IMR-90 (cell line): ENCODE measurements around the gene BCAS3. TPM values are rescaled to one million over a fixed set of nuclear protein-coding genes. Genes with fewer than 3 reads are reported as not detected.

ENCODE experiments used
- ATAC-seq: fragments of 200-7000 bp; cut with Tn5 transposase; 2 replicates; pipeline ENCODE4 v1.9.1; 2020; ENCODE audit warnings: low read depth, mild to moderate bottlenecking, moderate library complexity
- BruUV-seq: library from RNA; stranded (reverse); fragments of 400-500 nt; replicated peaks from 2 replicates; lab custom pipeline; 2021; lab: Mats Ljungman, UMichigan
- CTCF ChIA-PET: fragments of 300-600 bp; formaldehyde crosslinking; extraction: SDS; loops from one replicate; lab custom pipeline; 2021; ENCODE audit warnings: antibody characterized with exemption; lab: Yijun Ruan, JAX
- POLR2A ChIA-PET: fragments of 300-600 bp; sonication (Branson Sonifier 250); formaldehyde crosslinking; loops from one replicate; lab custom pipeline; 2022; ENCODE audit warnings: antibody characterized with exemption; ENCODE audit not compliant: unreplicated experiment; lab: Charles Lee
- DNase-seq: peaks from one replicate; pipeline ENCODE4 v3.0.0; 2013
- H2AFZ ChIP-seq: replicated peaks from 2 replicates; pipeline ENCODE3; 2013; ENCODE audit warnings: low read length, mild to moderate bottlenecking; ENCODE audit not compliant: poor library complexity
- H2AK5ac ChIP-seq: 2 replicates; pipeline ENCODE4 v1.6.1; 2013; ENCODE audit warnings: low read depth, low read length, inconsistent platforms
- H2AK9ac ChIP-seq: replicated peaks from 2 replicates; pipeline ENCODE3; 2013; ENCODE audit warnings: mild to moderate bottlenecking, low read depth, low read length, moderate library complexity; ENCODE audit not compliant: poor library complexity
- H2BK120ac ChIP-seq: 2 replicates; pipeline ENCODE4 v1.6.1; 2013; ENCODE audit warnings: low read depth, low read length, inconsistent platforms
- H2BK15ac ChIP-seq: 3 replicates; pipeline ENCODE4 v1.6.1; 2013; ENCODE audit warnings: low read depth, low read length, inconsistent platforms
- H2BK20ac ChIP-seq: 2 replicates; pipeline ENCODE4 v1.6.1; 2013; ENCODE audit warnings: low read depth, mild to moderate bottlenecking, inconsistent platforms, low read length, moderate library complexity
- H2BK5ac ChIP-seq: 2 replicates; pipeline ENCODE4 v1.6.1; 2013; ENCODE audit warnings: mild to moderate bottlenecking, low read depth, low read length, inconsistent platforms; ENCODE audit not compliant: poor library complexity, severe bottlenecking
- H3K14ac ChIP-seq: replicated peaks from 2 replicates; pipeline ENCODE4 v1.6.1; 2013; ENCODE audit warnings: low read depth, low read length, inconsistent platforms
- H3K18ac ChIP-seq: 2 replicates; pipeline ENCODE4 v1.6.1; 2013; ENCODE audit warnings: low read depth, low read length, control low read depth
- H3K23ac ChIP-seq: 2 replicates; pipeline ENCODE4 v1.6.1; 2013; ENCODE audit warnings: low read depth, low read length, inconsistent platforms
- H3K27ac ChIP-seq: 2 replicates; pipeline ENCODE4 v1.5.1; 2013; ENCODE audit warnings: mild to moderate bottlenecking, control low read depth, low read length; ENCODE audit not compliant: insufficient read depth
- H3K27me3 ChIP-seq: 2 replicates; pipeline ENCODE4 v1.6.1; 2013; ENCODE audit warnings: low read length; ENCODE audit not compliant: control insufficient read depth, insufficient read depth
- H3K36me3 ChIP-seq: 2 replicates; pipeline ENCODE4 v1.6.1; 2013; ENCODE audit warnings: low read length, mixed read lengths; ENCODE audit not compliant: control insufficient read depth, insufficient read depth
- H3K4ac ChIP-seq: 2 replicates; pipeline ENCODE4 v1.6.1; 2013; ENCODE audit warnings: low read depth, low read length, inconsistent platforms
- H3K4me1 ChIP-seq: 2 replicates; pipeline ENCODE4 v1.6.1; 2013; ENCODE audit warnings: low read length, mixed read lengths; ENCODE audit not compliant: control insufficient read depth, insufficient read depth
- H3K4me2 ChIP-seq: 2 replicates; pipeline ENCODE4 v1.6.1; 2013; ENCODE audit warnings: low read depth, mild to moderate bottlenecking, control low read depth, low read length, moderate library complexity
- H3K4me3 ChIP-seq: 2 replicates; pipeline ENCODE4 v1.5.1; 2013; ENCODE audit warnings: low read depth, mild to moderate bottlenecking, control low read depth, low read length, moderate library complexity; ENCODE audit not compliant: insufficient read depth
- H3K56ac ChIP-seq: 2 replicates; pipeline ENCODE4 v1.6.1; 2013; ENCODE audit warnings: low read length, inconsistent platforms; ENCODE audit not compliant: insufficient read depth; ENCODE audit errors: extremely low read depth
- H3K79me1 ChIP-seq, 2 experiments: 2 replicates each; pipeline ENCODE4 v1.6.1; 2013; ENCODE audit warnings: low read length in 2 of 2, inconsistent platforms in 1 of 2, low read depth in 1 of 2
- H3K9ac ChIP-seq: 2 replicates; pipeline ENCODE4 v1.6.1; 2013; ENCODE audit warnings: low read depth, low read length, control low read depth
- H3K9me1 ChIP-seq: 2 replicates; pipeline ENCODE4 v1.6.1; 2013; ENCODE audit warnings: low read length, inconsistent platforms; ENCODE audit not compliant: insufficient read depth
- H3K9me3 ChIP-seq: 2 replicates; pipeline ENCODE4 v1.6.1; 2013; ENCODE audit warnings: low read length; ENCODE audit not compliant: control insufficient read depth, insufficient read depth
- H4K20me1 ChIP-seq: 2 replicates; pipeline ENCODE4 v1.6.1; 2013; ENCODE audit warnings: low read length, inconsistent platforms; ENCODE audit not compliant: insufficient read depth
- H4K5ac ChIP-seq: 2 replicates; pipeline ENCODE4 v1.6.1; 2013; ENCODE audit warnings: mild to moderate bottlenecking, low read depth, low read length, control low read depth
- H4K8ac ChIP-seq, 2 experiments: 2 replicates each; pipeline ENCODE4 v1.6.1; 2013; ENCODE audit warnings: low read depth in 2 of 2, low read length in 2 of 2, control low read depth in 1 of 2, inconsistent platforms in 1 of 2
- H4K91ac ChIP-seq: 2 replicates; pipeline ENCODE4 v1.6.1; 2013; ENCODE audit warnings: low read depth, low read length, inconsistent platforms; ENCODE audit not compliant: insufficient read depth
- BHLHE40 ChIP-seq: fragments of 150-350 bp; IDR thresholded peaks from 2 replicates; pipeline ENCODE4 v1.6.1; 2016; ENCODE audit warnings: mild to moderate bottlenecking, low read depth, low read length
- CEBPB ChIP-seq: IDR thresholded peaks from 2 replicates; pipeline ENCODE4 v1.6.1; 2012; ENCODE audit warnings: low read depth, low read length, improper control_type of control experiment
- CHD1 ChIP-seq: IDR thresholded peaks from 2 replicates; pipeline ENCODE4 v1.6.1; 2012; ENCODE audit warnings: low read depth, low read length, improper control_type of control experiment
- FOS ChIP-seq: fragments of 150-350 bp; IDR thresholded peaks from 2 replicates; pipeline ENCODE4 v1.6.1; 2016; ENCODE audit warnings: low read depth, low read length
- MAFK ChIP-seq: IDR thresholded peaks from 2 replicates; pipeline ENCODE4 v1.6.1; 2012; ENCODE audit warnings: low read depth, low read length, improper control_type of control experiment
- MAZ ChIP-seq: IDR thresholded peaks from 2 replicates; pipeline ENCODE4 v1.6.1; 2012; ENCODE audit warnings: low read depth, mild to moderate bottlenecking, low read length, improper control_type of control experiment, moderate library complexity, borderline replicate concordance
- MXI1 ChIP-seq: IDR thresholded peaks from 2 replicates; pipeline ENCODE4 v1.6.1; 2012; ENCODE audit warnings: low read depth, mild to moderate bottlenecking, low read length, moderate library complexity, borderline replicate concordance
- NFE2L2 ChIP-seq: fragments of 150-350 bp; IDR thresholded peaks from 2 replicates; pipeline ENCODE4 v1.6.1; 2016; ENCODE audit warnings: low read depth, mild to moderate bottlenecking, low read length
- POLR2A ChIP-seq: IDR thresholded peaks from 2 replicates; pipeline ENCODE4 v1.6.1; 2012; ENCODE audit warnings: mild to moderate bottlenecking, low read depth, low read length
- RAD21 ChIP-seq: IDR thresholded peaks from 2 replicates; pipeline ENCODE4 v1.6.1; 2012; ENCODE audit warnings: low read length, improper control_type of control experiment
- RCOR1 ChIP-seq: IDR thresholded peaks from 2 replicates; pipeline ENCODE4 v1.6.1; 2012; ENCODE audit warnings: mild to moderate bottlenecking, low read length, improper control_type of control experiment; ENCODE audit not compliant: insufficient replicate concordance
- RFX5 ChIP-seq: IDR thresholded peaks from 2 replicates; pipeline ENCODE4 v1.8.0; 2012; ENCODE audit warnings: low read depth, mild to moderate bottlenecking, low read length, moderate library complexity
- SMC3 ChIP-seq: fragments of 150-350 bp; IDR thresholded peaks from 2 replicates; pipeline ENCODE4 v1.6.1; 2016; ENCODE audit warnings: low read depth, mild to moderate bottlenecking, antibody characterized with exemption, low read length, moderate library complexity
- WGBS, 2 experiments: methylation state at CpG; one replicate each; pipeline versions ENCODE4 v1.1.5 to v1.1.7; 2013; ENCODE audit warnings: missing lambda C conversion rate in 2 of 2; ENCODE audit not compliant: insufficient read length in 1 of 2; ENCODE audit errors: extremely low coverage in 2 of 2; 5-methylcytosine and 5-hydroxymethylcytosine counted together
- dilution Hi-C: fragments of 300-500 bp; cut with HindIII; formaldehyde crosslinking; loops from one replicate; pipeline ENCODE4 v1.14.3; 2018; ENCODE audit warnings: low sequenced_read_pairs; ENCODE audit not compliant: unreplicated experiment
- in situ Hi-C: fragments of 300-500 bp; cut with MboI; formaldehyde crosslinking; loops from 3 replicates; pipeline ENCODE4 v1.14.3; 2019; ENCODE audit warnings: low sequenced_read_pairs, inconsistent platforms, mixed read lengths
- intact Hi-C: fragments of 100-400 bp; cut with micrococcal nuclease; formaldehyde crosslinking; loops from 2 replicates; pipeline ENCODE4 v1.10.0; 2022
- polyA plus RNA-seq, 3 experiments: library from polyadenylated mRNA; depleted of rRNA; stranded (reverse); fragments of >200 nt; gene quantifications; 2 replicates each; pipeline ENCODE4 v1.2.3, GENCODE V29; 2012; ENCODE audit warnings: low replicate concordance in 1 of 3
- total RNA-seq: library from RNA; depleted of rRNA; stranded (reverse); fragments of >200 nt; gene quantifications from 2 replicates; pipeline ENCODE4 v1.2.3, GENCODE V29; 2012
- TF ChIP-seq, protein P1 (sequence below): fragments of 150-350 bp; IDR thresholded peaks from 2 replicates; pipeline ENCODE4 v1.6.1; 2016; ENCODE audit warnings: low read depth, mild to moderate bottlenecking, low read length, moderate library complexity, borderline replicate concordance
- TF ChIP-seq, protein P2 (sequence below): conservative IDR thresholded peaks from 2 replicates; pipeline ENCODE4 v1.5.1; 2012; ENCODE audit warnings: mild to moderate bottlenecking, low read depth, low read length, improper control_type of control experiment
- TF ChIP-seq, protein P3 (sequence below): fragments of 150-350 bp; IDR thresholded peaks from 2 replicates; pipeline ENCODE4 v1.6.1; 2017; ENCODE audit warnings: mild to moderate bottlenecking, antibody characterized with exemption, low read length, low read depth

The BCAS3 gene
- total and polyA plus RNA-seq, 2 of the 4 experiments (the other 2 are of a cell fraction) = 6.3 to 27.1 TPM

DNA sequence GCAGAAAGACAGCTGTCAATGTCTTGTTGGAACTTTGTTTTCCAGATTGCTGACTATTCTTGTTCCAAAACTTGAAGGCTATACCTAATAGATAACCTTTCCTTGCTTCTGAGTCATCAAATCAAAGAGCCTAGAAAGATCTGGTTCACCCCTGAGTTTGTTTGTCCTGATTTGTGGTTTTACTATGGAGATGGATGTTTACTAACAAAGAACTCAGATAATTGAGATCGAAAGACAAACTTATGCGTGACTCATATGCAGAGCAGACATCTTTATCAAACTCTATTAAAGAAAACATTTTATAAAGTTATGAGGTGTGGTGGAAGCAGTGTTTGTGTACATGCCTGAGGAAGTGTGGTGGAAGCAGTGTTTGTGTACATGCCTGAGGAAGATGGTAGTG lies 410.9 kb downstream of the BCAS3 start:
- no TSS peak for BruUV-seq
- no peaks in the 10 kb centered on the region for H3K4me1 ChIP-seq
- no peaks in the 10 kb centered on the region for H3K27me3 ChIP-seq
- dilution Hi-C loops (no loop called here), in situ Hi-C loops (no loop called here), intact Hi-C loops (no loop called here)
- H3K4me3 ChIP-seq = no peak overlapping the region
- H2AFZ ChIP-seq = no peak overlapping the region
- H4K20me1 ChIP-seq = no peaks in the 10 kb centered on the region
- H3K23ac ChIP-seq = no peak overlapping the region
- H3K14ac ChIP-seq = no peak overlapping the region
- no peak overlapping the region for H2BK15ac ChIP-seq
- no peak overlapping the region for H2BK120ac ChIP-seq
- H3K79me1 ChIP-seq = no peaks in the 10 kb centered on the region
- DNase-seq (peak; percentile 25), ATAC-seq (peak; percentile 24; the same call in 1 of the 2 replicates)
- ChIA-PET CTCF (interaction anchor here (0.6 kb wide), 1 partner anchor 1060 kb away, joined by 5 read pairs; no protein-coding TSS in a partner anchor), POLR2A (no interaction called here)
- no peak overlapping the region for H3K18ac ChIP-seq
- TF ChIP-seq MXI1 = no peak
- TF ChIP-seq POLR2A = no peak
- no peak for TF ChIP-seq RCOR1
- TF ChIP-seq CEBPB = no peak
- no peak for TF ChIP-seq CHD1
- TF ChIP-seq NFE2L2 = no peak
- TF ChIP-seq BHLHE40 = 0 out of 2 replicates have a peak, but pooled peaks have one; percentile 7
- TF ChIP-seq, protein P1, sequence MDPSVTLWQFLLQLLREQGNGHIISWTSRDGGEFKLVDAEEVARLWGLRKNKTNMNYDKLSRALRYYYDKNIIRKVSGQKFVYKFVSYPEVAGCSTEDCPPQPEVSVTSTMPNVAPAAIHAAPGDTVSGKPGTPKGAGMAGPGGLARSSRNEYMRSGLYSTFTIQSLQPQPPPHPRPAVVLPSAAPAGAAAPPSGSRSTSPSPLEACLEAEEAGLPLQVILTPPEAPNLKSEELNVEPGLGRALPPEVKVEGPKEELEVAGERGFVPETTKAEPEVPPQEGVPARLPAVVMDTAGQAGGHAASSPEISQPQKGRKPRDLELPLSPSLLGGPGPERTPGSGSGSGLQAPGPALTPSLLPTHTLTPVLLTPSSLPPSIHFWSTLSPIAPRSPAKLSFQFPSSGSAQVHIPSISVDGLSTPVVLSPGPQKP = no peak
- TF ChIP-seq, protein P2, sequence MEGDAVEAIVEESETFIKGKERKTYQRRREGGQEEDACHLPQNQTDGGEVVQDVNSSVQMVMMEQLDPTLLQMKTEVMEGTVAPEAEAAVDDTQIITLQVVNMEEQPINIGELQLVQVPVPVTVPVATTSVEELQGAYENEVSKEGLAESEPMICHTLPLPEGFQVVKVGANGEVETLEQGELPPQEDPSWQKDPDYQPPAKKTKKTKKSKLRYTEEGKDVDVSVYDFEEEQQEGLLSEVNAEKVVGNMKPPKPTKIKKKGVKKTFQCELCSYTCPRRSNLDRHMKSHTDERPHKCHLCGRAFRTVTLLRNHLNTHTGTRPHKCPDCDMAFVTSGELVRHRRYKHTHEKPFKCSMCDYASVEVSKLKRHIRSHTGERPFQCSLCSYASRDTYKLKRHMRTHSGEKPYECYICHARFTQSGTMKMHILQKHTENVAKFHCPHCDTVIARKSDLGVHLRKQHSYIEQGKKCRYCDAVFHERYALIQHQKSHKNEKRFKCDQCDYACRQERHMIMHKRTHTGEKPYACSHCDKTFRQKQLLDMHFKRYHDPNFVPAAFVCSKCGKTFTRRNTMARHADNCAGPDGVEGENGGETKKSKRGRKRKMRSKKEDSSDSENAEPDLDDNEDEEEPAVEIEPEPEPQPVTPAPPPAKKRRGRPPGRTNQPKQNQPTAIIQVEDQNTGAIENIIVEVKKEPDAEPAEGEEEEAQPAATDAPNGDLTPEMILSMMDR = no peak
- no peak for TF ChIP-seq RAD21
- TF ChIP-seq, protein P3, sequence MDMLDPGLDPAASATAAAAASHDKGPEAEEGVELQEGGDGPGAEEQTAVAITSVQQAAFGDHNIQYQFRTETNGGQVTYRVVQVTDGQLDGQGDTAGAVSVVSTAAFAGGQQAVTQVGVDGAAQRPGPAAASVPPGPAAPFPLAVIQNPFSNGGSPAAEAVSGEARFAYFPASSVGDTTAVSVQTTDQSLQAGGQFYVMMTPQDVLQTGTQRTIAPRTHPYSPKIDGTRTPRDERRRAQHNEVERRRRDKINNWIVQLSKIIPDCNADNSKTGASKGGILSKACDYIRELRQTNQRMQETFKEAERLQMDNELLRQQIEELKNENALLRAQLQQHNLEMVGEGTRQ = no peak
- peak; percentile 26; the same call in 1 of the 2 replicates for TF ChIP-seq FOS
- TF ChIP-seq SMC3 = no peak
- 0 out of 2 replicates have a peak, but pooled peaks have one; percentile 2 for TF ChIP-seq MAFK
- no peak for TF ChIP-seq RFX5
- TF ChIP-seq MAZ = no peak
- H2BK5ac ChIP-seq = no peak overlapping the region
- no peak overlapping the region for H4K5ac ChIP-seq
- H3K9me3 ChIP-seq = no peaks in the 10 kb centered on the region
- H3K27ac ChIP-seq = no peak overlapping the region
- no peak overlapping the region for H2AK5ac ChIP-seq
- H3K4ac ChIP-seq = no peak overlapping the region
- WGBS, 2 experiments = no CpG with 5 or more reads among the region's 2 CpGs
- H3K9me1 ChIP-seq = no peaks in the 10 kb centered on the region
- no peak overlapping the region for H3K9ac ChIP-seq
- H3K36me3 ChIP-seq = no peaks in the 10 kb centered on the region
- H2BK20ac ChIP-seq = no peak overlapping the region
- H2AK9ac ChIP-seq = no peak overlapping the region
- no peak overlapping the region for H4K8ac ChIP-seq
- no peak overlapping the region for H4K91ac ChIP-seq
- H3K56ac ChIP-seq = no peak overlapping the region
- no peak overlapping the region for H3K4me2 ChIP-seq
